IMR-90 (cell line): Measurements from ENCODE around the gene PRKAG2. TPM values are rescaled to one million over a fixed set of nuclear protein-coding genes. Genes with fewer than 3 reads are reported as not detected.

Source experiments
- ATAC-seq: fragments of 200-7000 bp; cut with Tn5 transposase; 2 replicates; pipeline ENCODE4 v1.9.1; 2020; ENCODE audit warnings: low read depth, mild to moderate bottlenecking, moderate library complexity
- BruUV-seq: library from RNA; stranded (reverse); fragments of 400-500 nt; replicated peaks from 2 replicates; lab custom pipeline; 2021; lab: Mats Ljungman, UMichigan
- CTCF ChIA-PET: fragments of 300-600 bp; formaldehyde crosslinking; extraction: SDS; loops from one replicate; lab custom pipeline; 2021; ENCODE audit warnings: antibody characterized with exemption; lab: Yijun Ruan, JAX
- POLR2A ChIA-PET: fragments of 300-600 bp; sonication (Branson Sonifier 250); formaldehyde crosslinking; loops from one replicate; lab custom pipeline; 2022; ENCODE audit warnings: antibody characterized with exemption; ENCODE audit not compliant: unreplicated experiment; lab: Charles Lee
- DNase-seq: peaks from one replicate; pipeline ENCODE4 v3.0.0; 2013
- H2AFZ ChIP-seq: replicated peaks from 2 replicates; pipeline ENCODE3; 2013; ENCODE audit warnings: low read length, mild to moderate bottlenecking; ENCODE audit not compliant: poor library complexity
- H2AK5ac ChIP-seq: 2 replicates; pipeline ENCODE4 v1.6.1; 2013; ENCODE audit warnings: low read depth, low read length, inconsistent platforms
- H2AK9ac ChIP-seq: replicated peaks from 2 replicates; pipeline ENCODE3; 2013; ENCODE audit warnings: mild to moderate bottlenecking, low read depth, low read length, moderate library complexity; ENCODE audit not compliant: poor library complexity
- H2BK120ac ChIP-seq: 2 replicates; pipeline ENCODE4 v1.6.1; 2013; ENCODE audit warnings: low read depth, low read length, inconsistent platforms
- H2BK15ac ChIP-seq: 3 replicates; pipeline ENCODE4 v1.6.1; 2013; ENCODE audit warnings: low read depth, low read length, inconsistent platforms
- H2BK20ac ChIP-seq: 2 replicates; pipeline ENCODE4 v1.6.1; 2013; ENCODE audit warnings: low read depth, mild to moderate bottlenecking, inconsistent platforms, low read length, moderate library complexity
- H2BK5ac ChIP-seq: 2 replicates; pipeline ENCODE4 v1.6.1; 2013; ENCODE audit warnings: mild to moderate bottlenecking, low read depth, low read length, inconsistent platforms; ENCODE audit not compliant: poor library complexity, severe bottlenecking
- H3K14ac ChIP-seq: replicated peaks from 2 replicates; pipeline ENCODE4 v1.6.1; 2013; ENCODE audit warnings: low read depth, low read length, inconsistent platforms
- H3K18ac ChIP-seq: 2 replicates; pipeline ENCODE4 v1.6.1; 2013; ENCODE audit warnings: low read depth, low read length, control low read depth
- H3K23ac ChIP-seq: 2 replicates; pipeline ENCODE4 v1.6.1; 2013; ENCODE audit warnings: low read depth, low read length, inconsistent platforms
- H3K27ac ChIP-seq: 2 replicates; pipeline ENCODE4 v1.5.1; 2013; ENCODE audit warnings: mild to moderate bottlenecking, control low read depth, low read length; ENCODE audit not compliant: insufficient read depth
- H3K27me3 ChIP-seq: 2 replicates; pipeline ENCODE4 v1.6.1; 2013; ENCODE audit warnings: low read length; ENCODE audit not compliant: control insufficient read depth, insufficient read depth
- H3K36me3 ChIP-seq: 2 replicates; pipeline ENCODE4 v1.6.1; 2013; ENCODE audit warnings: low read length, mixed read lengths; ENCODE audit not compliant: control insufficient read depth, insufficient read depth
- H3K4ac ChIP-seq: 2 replicates; pipeline ENCODE4 v1.6.1; 2013; ENCODE audit warnings: low read depth, low read length, inconsistent platforms
- H3K4me1 ChIP-seq: 2 replicates; pipeline ENCODE4 v1.6.1; 2013; ENCODE audit warnings: low read length, mixed read lengths; ENCODE audit not compliant: control insufficient read depth, insufficient read depth
- H3K4me2 ChIP-seq: 2 replicates; pipeline ENCODE4 v1.6.1; 2013; ENCODE audit warnings: low read depth, mild to moderate bottlenecking, control low read depth, low read length, moderate library complexity
- H3K4me3 ChIP-seq: 2 replicates; pipeline ENCODE4 v1.5.1; 2013; ENCODE audit warnings: low read depth, mild to moderate bottlenecking, control low read depth, low read length, moderate library complexity; ENCODE audit not compliant: insufficient read depth
- H3K56ac ChIP-seq: 2 replicates; pipeline ENCODE4 v1.6.1; 2013; ENCODE audit warnings: low read length, inconsistent platforms; ENCODE audit not compliant: insufficient read depth; ENCODE audit errors: extremely low read depth
- H3K79me1 ChIP-seq, 2 experiments: 2 replicates each; pipeline ENCODE4 v1.6.1; 2013; ENCODE audit warnings: low read length in 2 of 2, inconsistent platforms in 1 of 2, low read depth in 1 of 2
- H3K9ac ChIP-seq: 2 replicates; pipeline ENCODE4 v1.6.1; 2013; ENCODE audit warnings: low read depth, low read length, control low read depth
- H3K9me1 ChIP-seq: 2 replicates; pipeline ENCODE4 v1.6.1; 2013; ENCODE audit warnings: low read length, inconsistent platforms; ENCODE audit not compliant: insufficient read depth
- H3K9me3 ChIP-seq: 2 replicates; pipeline ENCODE4 v1.6.1; 2013; ENCODE audit warnings: low read length; ENCODE audit not compliant: control insufficient read depth, insufficient read depth
- H4K20me1 ChIP-seq: 2 replicates; pipeline ENCODE4 v1.6.1; 2013; ENCODE audit warnings: low read length, inconsistent platforms; ENCODE audit not compliant: insufficient read depth
- H4K5ac ChIP-seq: 2 replicates; pipeline ENCODE4 v1.6.1; 2013; ENCODE audit warnings: mild to moderate bottlenecking, low read depth, low read length, control low read depth
- H4K8ac ChIP-seq, 2 experiments: 2 replicates each; pipeline ENCODE4 v1.6.1; 2013; ENCODE audit warnings: low read depth in 2 of 2, low read length in 2 of 2, control low read depth in 1 of 2, inconsistent platforms in 1 of 2
- H4K91ac ChIP-seq: 2 replicates; pipeline ENCODE4 v1.6.1; 2013; ENCODE audit warnings: low read depth, low read length, inconsistent platforms; ENCODE audit not compliant: insufficient read depth
- BHLHE40 ChIP-seq: fragments of 150-350 bp; IDR thresholded peaks from 2 replicates; pipeline ENCODE4 v1.6.1; 2016; ENCODE audit warnings: mild to moderate bottlenecking, low read depth, low read length
- CEBPB ChIP-seq: IDR thresholded peaks from 2 replicates; pipeline ENCODE4 v1.6.1; 2012; ENCODE audit warnings: low read depth, low read length, improper control_type of control experiment
- CHD1 ChIP-seq: IDR thresholded peaks from 2 replicates; pipeline ENCODE4 v1.6.1; 2012; ENCODE audit warnings: low read depth, low read length, improper control_type of control experiment
- CTCF ChIP-seq: conservative IDR thresholded peaks from 2 replicates; pipeline ENCODE4 v1.5.1; 2012; ENCODE audit warnings: mild to moderate bottlenecking, low read depth, low read length, improper control_type of control experiment
- ELK1 ChIP-seq: fragments of 150-350 bp; IDR thresholded peaks from 2 replicates; pipeline ENCODE4 v1.6.1; 2016; ENCODE audit warnings: low read depth, mild to moderate bottlenecking, low read length, moderate library complexity, borderline replicate concordance
- FOS ChIP-seq: fragments of 150-350 bp; IDR thresholded peaks from 2 replicates; pipeline ENCODE4 v1.6.1; 2016; ENCODE audit warnings: low read depth, low read length
- MAFK ChIP-seq: IDR thresholded peaks from 2 replicates; pipeline ENCODE4 v1.6.1; 2012; ENCODE audit warnings: low read depth, low read length, improper control_type of control experiment
- MAZ ChIP-seq: IDR thresholded peaks from 2 replicates; pipeline ENCODE4 v1.6.1; 2012; ENCODE audit warnings: low read depth, mild to moderate bottlenecking, low read length, improper control_type of control experiment, moderate library complexity, borderline replicate concordance
- MXI1 ChIP-seq: IDR thresholded peaks from 2 replicates; pipeline ENCODE4 v1.6.1; 2012; ENCODE audit warnings: low read depth, mild to moderate bottlenecking, low read length, moderate library complexity, borderline replicate concordance
- NFE2L2 ChIP-seq: fragments of 150-350 bp; IDR thresholded peaks from 2 replicates; pipeline ENCODE4 v1.6.1; 2016; ENCODE audit warnings: low read depth, mild to moderate bottlenecking, low read length
- POLR2A ChIP-seq: IDR thresholded peaks from 2 replicates; pipeline ENCODE4 v1.6.1; 2012; ENCODE audit warnings: mild to moderate bottlenecking, low read depth, low read length
- RAD21 ChIP-seq: IDR thresholded peaks from 2 replicates; pipeline ENCODE4 v1.6.1; 2012; ENCODE audit warnings: low read length, improper control_type of control experiment
- RCOR1 ChIP-seq: IDR thresholded peaks from 2 replicates; pipeline ENCODE4 v1.6.1; 2012; ENCODE audit warnings: mild to moderate bottlenecking, low read length, improper control_type of control experiment; ENCODE audit not compliant: insufficient replicate concordance
- RFX5 ChIP-seq: IDR thresholded peaks from 2 replicates; pipeline ENCODE4 v1.8.0; 2012; ENCODE audit warnings: low read depth, mild to moderate bottlenecking, low read length, moderate library complexity
- WGBS, 2 experiments: methylation state at CpG; one replicate each; pipeline versions ENCODE4 v1.1.5 to v1.1.7; 2013; ENCODE audit warnings: missing lambda C conversion rate in 2 of 2; ENCODE audit not compliant: insufficient read length in 1 of 2; ENCODE audit errors: extremely low coverage in 2 of 2; 5-methylcytosine and 5-hydroxymethylcytosine counted together
- dilution Hi-C: fragments of 300-500 bp; cut with HindIII; formaldehyde crosslinking; loops from one replicate; pipeline ENCODE4 v1.14.3; 2018; ENCODE audit warnings: low sequenced_read_pairs; ENCODE audit not compliant: unreplicated experiment
- in situ Hi-C: fragments of 300-500 bp; cut with MboI; formaldehyde crosslinking; loops from 3 replicates; pipeline ENCODE4 v1.14.3; 2019; ENCODE audit warnings: low sequenced_read_pairs, inconsistent platforms, mixed read lengths
- intact Hi-C: fragments of 100-400 bp; cut with micrococcal nuclease; formaldehyde crosslinking; loops from 2 replicates; pipeline ENCODE4 v1.10.0; 2022
- polyA plus RNA-seq, 3 experiments: library from polyadenylated mRNA; depleted of rRNA; stranded (reverse); fragments of >200 nt; gene quantifications; 2 replicates each; pipeline ENCODE4 v1.2.3, GENCODE V29; 2012; ENCODE audit warnings: low replicate concordance in 1 of 3
- total RNA-seq: library from RNA; depleted of rRNA; stranded (reverse); fragments of >200 nt; gene quantifications from 2 replicates; pipeline ENCODE4 v1.2.3, GENCODE V29; 2012
- TF ChIP-seq, protein P1 (sequence below): fragments of 150-350 bp; IDR thresholded peaks from 2 replicates; pipeline ENCODE4 v1.6.1; 2017; ENCODE audit warnings: mild to moderate bottlenecking, antibody characterized with exemption, low read length, low read depth

PRKAG2 gene
- total and polyA plus RNA-seq, 2 of the 4 experiments (the other 2 are of a cell fraction) = 15.4 to 21.6 TPM

DNA sequence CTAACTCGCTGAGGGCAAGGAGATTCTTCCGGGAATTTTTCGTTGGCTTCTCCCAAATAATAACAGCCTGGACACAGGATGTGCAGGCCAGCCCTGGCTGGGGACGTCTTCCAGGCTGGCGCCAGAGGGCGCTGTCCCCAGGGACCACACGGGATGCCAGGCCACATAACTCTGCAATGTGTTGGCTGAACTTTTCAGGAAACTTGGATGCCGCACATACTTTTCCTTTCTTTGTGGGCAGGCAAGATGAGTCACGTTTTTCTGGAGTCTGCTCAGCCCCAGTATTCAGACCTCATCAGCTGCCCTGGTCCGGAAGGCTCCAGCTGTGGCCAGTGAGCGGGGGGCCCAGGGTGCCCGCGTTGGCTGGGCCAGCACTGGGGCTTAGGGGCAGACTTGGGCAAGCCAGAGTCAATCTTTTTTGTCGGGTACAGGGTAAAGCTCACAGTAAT, 122.7 kb downstream of the PRKAG2 start:
- Histone ChIP-seq H2AK5ac (peak overlapping the region; percentile 100), H3K4me3 (no peak overlapping the region), H4K91ac (peak overlapping the region; percentile 99), H2BK20ac (peak overlapping the region; percentile 99), H2AK9ac (peak overlapping the region; percentile 95), H2AFZ (peak overlapping the region; percentile 92), H2BK15ac (peak overlapping the region; percentile 100), H3K9ac (no peak overlapping the region), H3K79me1 (peaks cover 0 to 9% of the 10 kb centered on the region in 2 experiments; a peak in 1 of 4 replicates), H4K5ac (peak overlapping the region; percentile 80), H3K18ac (peak overlapping the region; percentile 74), H4K20me1 (no peaks in the 10 kb centered on the region), H3K27me3 (no peaks in the 10 kb centered on the region), H2BK120ac (peak overlapping the region; percentile 99), H3K23ac (peak overlapping the region; percentile 70; the same call in 1 of the 2 replicates), H3K56ac (peak overlapping the region; percentile 77), H3K9me1 (peaks cover 22% of the 10 kb centered on the region), H4K8ac (peak overlapping the region; percentile 85 to 95), H3K4me1 (peaks cover 36% of the 10 kb centered on the region), H3K4ac (peak overlapping the region; percentile 95), H3K27ac (peak overlapping the region; percentile 91), H3K36me3 (no peaks in the 10 kb centered on the region), H3K9me3 (no peaks in the 10 kb centered on the region), H3K14ac (peak overlapping the region; percentile 81), H2BK5ac (peak overlapping the region; percentile 88), H3K4me2 (no peak overlapping the region; the same call in 1 of the 2 replicates)
- in situ Hi-C loops = loop anchor here (25.0 kb wide), 2 partner anchors 292 to 392 kb away; no protein-coding TSS in a partner anchor
- DNase-seq = peak; percentile 99
- intact Hi-C loops = loop anchor here (1.0 to 2.0 kb wide), 3 partner anchors 55 to 294 kb away; no protein-coding TSS in a partner anchor
- ChIA-PET POLR2A (no interaction called here), CTCF (interaction anchor here (0.5 to 2.1 kb wide), 7 partner anchors 9 to 400 kb away, joined by 3 to 7 read pairs (median 3); no protein-coding TSS in a partner anchor)
- WGBS, 2 experiments = 0% methylated on average over 8 of the region's 14 CpGs; no CpG with 5 or more reads in 1 of the 2 experiments
- no TSS peak for BruUV-seq
- dilution Hi-C loops = no loop called here
- peak; percentile 85 for ATAC-seq
- peak; percentile 98 for TF ChIP-seq FOS
- peak; percentile 35; the same call in 1 of the 2 replicates for TF ChIP-seq NFE2L2
- TF ChIP-seq, protein P1, sequence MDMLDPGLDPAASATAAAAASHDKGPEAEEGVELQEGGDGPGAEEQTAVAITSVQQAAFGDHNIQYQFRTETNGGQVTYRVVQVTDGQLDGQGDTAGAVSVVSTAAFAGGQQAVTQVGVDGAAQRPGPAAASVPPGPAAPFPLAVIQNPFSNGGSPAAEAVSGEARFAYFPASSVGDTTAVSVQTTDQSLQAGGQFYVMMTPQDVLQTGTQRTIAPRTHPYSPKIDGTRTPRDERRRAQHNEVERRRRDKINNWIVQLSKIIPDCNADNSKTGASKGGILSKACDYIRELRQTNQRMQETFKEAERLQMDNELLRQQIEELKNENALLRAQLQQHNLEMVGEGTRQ = no peak; the same call in 1 of the 2 replicates
- TF ChIP-seq MAFK = peak; percentile 15; the same call in 1 of the 2 replicates
- no peak for TF ChIP-seq ELK1
- peak; percentile 77; the same call in 1 of the 2 replicates for TF ChIP-seq CHD1
- TF ChIP-seq RCOR1 = peak; percentile 97
- TF ChIP-seq CTCF = peak; percentile 99
- peak; percentile 82; the same call in 1 of the 2 replicates for TF ChIP-seq MAZ
- no peak for TF ChIP-seq RFX5
- peak; percentile 74 for TF ChIP-seq RAD21
- no peak for TF ChIP-seq POLR2A
- no peak; the same call in 1 of the 2 replicates for TF ChIP-seq CEBPB
- TF ChIP-seq MXI1 = no peak
- peak; percentile 89 for TF ChIP-seq BHLHE40
